SK-N-SH (cell line): ENCODE results near the gene CD99L2. TPM values are rescaled to one million over a fixed set of nuclear protein-coding genes. Genes with fewer than 3 reads are reported as not detected.

Source experiments
- CTCF ChIA-PET: fragments of 300-600, 350-600 bp; formaldehyde crosslinking; extraction: SDS; loops from one replicate; lab custom pipeline; 2021; lab: Yijun Ruan, JAX
- POLR2A ChIA-PET: fragments of 350-600 bp; sonication (Branson Sonifier 250); formaldehyde crosslinking; extraction: SDS; loops from one replicate; lab custom pipeline; 2020; ENCODE audit warnings: antibody characterized with exemption, inconsistent platforms; lab: Yijun Ruan, JAX
- DNase-seq: peaks from one replicate; pipeline ENCODE4 v3.0.0; 2012
- H2AFZ ChIP-seq: fragments of 200-600 bp; sonication (generic); 2 replicates; pipeline ENCODE4 v1.8.1; 2016; ENCODE audit warnings: antibody characterized with exemption, mild to moderate bottlenecking, low read depth
- H3F3A ChIP-seq: fragments of 200-600 bp; sonication (generic); replicated peaks from 2 replicates; pipeline ENCODE3; 2016; ENCODE audit warnings: antibody characterized with exemption, mild to moderate bottlenecking; ENCODE audit not compliant: insufficient read depth
- H3K27ac ChIP-seq, 2 experiments: fragments of 200-500 bp in 1 of 2; fragments of 200-600 bp in 1 of 2; sonication (Bioruptor generic) in 1 of 2; sonication (generic), shearing (Covaris generic) in 1 of 2; 2 replicates each; pipeline versions ENCODE4 v1.5.1 to v1.6.1; 2014 to 2016; ENCODE audit warnings: low read depth in 2 of 2, inconsistent platforms in 1 of 2, low read length in 1 of 2, mild to moderate bottlenecking in 1 of 2, mixed read lengths in 1 of 2
- H3K27me3 ChIP-seq: fragments of 200-600 bp; sonication (generic), shearing (Covaris generic); 2 replicates; pipeline ENCODE4 v1.6.1; 2016; ENCODE audit warnings: mixed run types; ENCODE audit not compliant: insufficient read depth
- H3K36me3 ChIP-seq, 2 experiments: fragments of 200-500 bp in 1 of 2; fragments of 200-600 bp in 1 of 2; sonication (Bioruptor generic) in 1 of 2; sonication (generic) in 1 of 2; replicated peaks in 1 of 2; 2 replicates each; pipeline versions ENCODE3 to v1.5.1; 2014 to 2016; ENCODE audit warnings: low read length in 1 of 2, mild to moderate bottlenecking in 1 of 2; ENCODE audit not compliant: insufficient read depth in 2 of 2, control insufficient read depth in 1 of 2
- H3K4me1 ChIP-seq, 2 experiments: fragments of 200-500 bp in 1 of 2; fragments of 200-600 bp in 1 of 2; sonication (Bioruptor generic) in 1 of 2; sonication (generic), shearing (Covaris generic) in 1 of 2; 2 replicates each; pipeline versions ENCODE4 v1.5.1 to v1.6.1; 2014 to 2016; ENCODE audit warnings: low read depth in 1 of 2, low read length in 1 of 2, mixed run types in 1 of 2; ENCODE audit not compliant: insufficient read depth in 2 of 2, control insufficient read depth in 1 of 2
- H3K4me2 ChIP-seq: fragments of 200-600 bp; sonication (generic), shearing (Covaris generic); 2 replicates; pipeline ENCODE4 v1.6.1; 2017; ENCODE audit warnings: mixed run types
- H3K4me3 ChIP-seq, 2 experiments: fragments of 200-500 bp in 1 of 2; fragments of 200-600 bp in 1 of 2; sonication (Bioruptor generic) in 1 of 2; sonication (generic), shearing (Covaris generic) in 1 of 2; 2 replicates each; pipeline versions ENCODE4 v1.5.1 to v1.8.1; 2014 to 2016; ENCODE audit warnings: low read depth in 2 of 2, inconsistent platforms in 1 of 2, low read length in 1 of 2, mild to moderate bottlenecking in 1 of 2, mixed read lengths in 1 of 2, moderate library complexity in 1 of 2
- H3K79me2 ChIP-seq: fragments of 200-600 bp; sonication (generic); 2 replicates; pipeline ENCODE4 v1.8.1; 2017; ENCODE audit warnings: mild to moderate bottlenecking; ENCODE audit not compliant: insufficient read depth
- H3K9ac ChIP-seq: fragments of 200-600 bp; sonication (generic); 2 replicates; pipeline ENCODE4 v1.6.1; 2017; ENCODE audit warnings: mixed run types
- H3K9me2 ChIP-seq: fragments of 200-600 bp; sonication (generic); 2 replicates; pipeline ENCODE4 v1.6.1; 2017; ENCODE audit warnings: mixed run types
- H3K9me3 ChIP-seq: fragments of 200-600 bp; sonication (generic); 2 replicates; pipeline ENCODE4 v1.6.1; 2017; ENCODE audit warnings: mixed run types, mild to moderate bottlenecking, moderate library complexity
- H4K20me1 ChIP-seq: fragments of 200-600 bp; sonication (generic); 2 replicates; pipeline ENCODE4 v1.6.1; 2017; ENCODE audit warnings: mild to moderate bottlenecking, mixed run types; ENCODE audit not compliant: insufficient read depth
- CHD2 ChIP-seq: fragments of 150-350 bp; IDR thresholded peaks from 2 replicates; pipeline ENCODE4 v1.6.1; 2018; ENCODE audit warnings: low read length; ENCODE audit not compliant: partially characterized antibody
- FOSL2 ChIP-seq: IDR thresholded peaks from 2 replicates; pipeline ENCODE4 v1.4.0; 2012; ENCODE audit warnings: low read depth, mild to moderate bottlenecking, moderate library complexity, borderline replicate concordance
- MAX ChIP-seq: IDR thresholded peaks from 2 replicates; pipeline ENCODE4 v1.4.0; 2012; ENCODE audit warnings: low read depth
- MEF2A ChIP-seq: IDR thresholded peaks from 2 replicates; pipeline ENCODE4 v1.4.0; 2012; ENCODE audit warnings: low read depth, borderline replicate concordance
- PBX3 ChIP-seq: IDR thresholded peaks from 2 replicates; pipeline ENCODE4; 2012
- REST ChIP-seq: IDR thresholded peaks from 2 replicates; pipeline ENCODE4 v1.6.1; 2012; ENCODE audit warnings: mild to moderate bottlenecking, low read depth, low read length, moderate library complexity
- RFX5 ChIP-seq: IDR thresholded peaks from 2 replicates; pipeline ENCODE4 v1.6.1; 2012; ENCODE audit warnings: mild to moderate bottlenecking, improper control_type of control experiment, low read length
- TCF12 ChIP-seq: IDR thresholded peaks from 2 replicates; pipeline ENCODE4 v1.4.0; 2012
- TEAD4 ChIP-seq: IDR thresholded peaks from 2 replicates; pipeline ENCODE4 v1.4.0; 2012; ENCODE audit warnings: mild to moderate bottlenecking, borderline replicate concordance; ENCODE audit not compliant: insufficient read depth
- USF1 ChIP-seq: IDR thresholded peaks from 2 replicates; pipeline ENCODE4 v1.4.0; 2012; ENCODE audit warnings: low read depth, borderline replicate concordance
- WGBS: methylation state at CpG from one replicate; pipeline ENCODE4 v1.1.6; 2017; ENCODE audit warnings: low lambda C conversion rate; 5-methylcytosine and 5-hydroxymethylcytosine counted together
- polyA plus RNA-seq, 3 experiments: library from polyadenylated mRNA; depleted of rRNA; stranded (reverse); fragments of >200 nt; gene quantifications; 2 replicates each; pipeline ENCODE4 v1.2.3, GENCODE V29; 2012

CD99L2 gene
- polyA plus RNA-seq, 1 of the 3 experiments (the other 2 are of a cell fraction), result 57.7 TPM

- no peak for DNase-seq
- Histone ChIP-seq H3K4me2 (no peak overlapping the region), H3K9me3 (no peaks in the 10 kb centered on the region), H3K9me2 (no peaks in the 10 kb centered on the region), H3F3A (no peaks in the 10 kb centered on the region), H3K27ac (no peak overlapping the region), H3K4me1 (no peaks in the 10 kb centered on the region; a peak in 1 of 4 replicates), H3K4me3 (no peak overlapping the region), H3K79me2 (no peaks in the 10 kb centered on the region), H4K20me1 (no peaks in the 10 kb centered on the region), H3K36me3 (no peaks in the 10 kb centered on the region), H3K27me3 (peaks cover 13% of the 10 kb centered on the region; the same call in 1 of the 2 replicates), H2AFZ (no peak overlapping the region), H3K9ac (no peak overlapping the region)
- WGBS, result 47% methylated on average over 11 of the region's 17 CpGs
- CTCF ChIA-PET, result interaction anchor here (0.9 to 14.7 kb wide), 3 partner anchors 10 to 314 kb away, joined by 5 to 219 read pairs (median 5); no protein-coding TSS in a partner anchor
- POLR2A ChIA-PET, result no interaction called here
- no peak for TF ChIP-seq TCF12
- TF ChIP-seq MAX, result no peak
- no peak for TF ChIP-seq REST
- TF ChIP-seq PBX3, result no peak
- peak; percentile 7; the same call in 1 of the 2 replicates for TF ChIP-seq FOSL2
- TF ChIP-seq MEF2A, result no peak
- no peak for TF ChIP-seq CHD2
These were observed 130.9 kb downstream of the CD99L2 start for GRCh38 chrX:150767475-150768131.

- TF ChIP-seq TEAD4 (no peak), RFX5 (no peak), USF1 (no peak)
- Histone ChIP-seq H3K79me2 (no peaks in the 10 kb centered on the region), H3K9ac (no peak overlapping the region), H3K36me3 (no peaks in the 10 kb centered on the region), H3K4me1 (no peaks in the 10 kb centered on the region; a peak in 1 of 4 replicates), H3K27me3 (peaks cover 13% of the 10 kb centered on the region; the same call in 1 of the 2 replicates), H2AFZ (no peak overlapping the region), H3K4me2 (no peak overlapping the region), H3K9me2 (no peaks in the 10 kb centered on the region), H3F3A (no peaks in the 10 kb centered on the region), H3K4me3 (no peak overlapping the region), H3K9me3 (no peaks in the 10 kb centered on the region), H3K27ac (no peak overlapping the region), H4K20me1 (no peaks in the 10 kb centered on the region)
- ChIA-PET POLR2A (no interaction called here), CTCF (interaction anchor here (0.9 to 14.7 kb wide), 3 partner anchors 10 to 315 kb away, joined by 5 to 219 read pairs (median 5); no protein-coding TSS in a partner anchor)
- DNase-seq, result no peak
- 52% methylated on average over 7 of the region's 9 CpGs for WGBS
These were observed 131.4 kb downstream of the CD99L2 start for GRCh38 chrX:150767045-150767395.
